HEK293T (cell line): ENCODE results near the gene LEMD1.

ENCODE experiments used
- BHLHE40 ChIP-seq: fragments of 450-650 bp; IDR thresholded peaks from 2 replicates; pipeline ENCODE4 v1.6.1; 2016; ENCODE audit warnings: mild to moderate bottlenecking, moderate library complexity, borderline replicate concordance
- ELF4 ChIP-seq: fragments of 450-650 bp; IDR thresholded peaks from 2 replicates; pipeline ENCODE4 v1.6.1; 2017; ENCODE audit warnings: antibody characterized with exemption
- L3MBTL2 ChIP-seq: fragments of 450-650 bp; conservative IDR thresholded peaks from 2 replicates; pipeline ENCODE4 v1.6.1; 2016; ENCODE audit warnings: mild to moderate bottlenecking
- NFRKB ChIP-seq: fragments of 450-650 bp; IDR thresholded peaks from 2 replicates; pipeline ENCODE4 v1.6.1; 2016; ENCODE audit warnings: mild to moderate bottlenecking, moderate library complexity
- PKNOX1 ChIP-seq: fragments of 450-650 bp; IDR thresholded peaks from 2 replicates; pipeline ENCODE4 v1.6.1; 2016
- SUZ12 ChIP-seq: fragments of 450-650 bp; IDR thresholded peaks from 2 replicates; pipeline ENCODE4 v1.6.1; 2016; ENCODE audit warnings: mild to moderate bottlenecking

GRCh38 chr1:205432116-205432515 is 10.3 kb upstream of the LEMD1 start:
- TF ChIP-seq SUZ12 (no peak), PKNOX1 (no peak), BHLHE40 (no peak), ELF4 (no peak), L3MBTL2 (no peak), NFRKB (no peak)
